OCI-LY1 (cell line): ENCODE data around the gene MRPS6.

Experiments used
- H2AFZ ChIP-seq: fragments of 200-600 bp; sonication (generic), shearing (Covaris generic); 2 replicates; pipeline ENCODE4 v1.6.0; 2014; ENCODE audit warnings: antibody characterized with exemption, mild to moderate bottlenecking, low read length
- H3F3A ChIP-seq: fragments of 200-600 bp; sonication (generic), shearing (Covaris generic); 2 replicates; pipeline ENCODE4 v1.6.0; 2014; ENCODE audit warnings: mild to moderate bottlenecking, antibody characterized with exemption, low read length, moderate library complexity; ENCODE audit not compliant: insufficient read depth
- H3K27ac ChIP-seq: fragments of 200-600 bp; sonication (generic); 2 replicates; pipeline ENCODE4 v1.5.1; 2014; ENCODE audit warnings: low read length, mixed run types, mild to moderate bottlenecking, low read depth; ENCODE audit not compliant: poor library complexity, severe bottlenecking
- H3K27me3 ChIP-seq: fragments of 200-600 bp; sonication (generic); 2 replicates; pipeline ENCODE4 v1.6.0; 2014; ENCODE audit warnings: antibody characterized with exemption, mild to moderate bottlenecking, low read length, moderate library complexity; ENCODE audit not compliant: insufficient read depth
- H3K36me3 ChIP-seq: fragments of 200-600 bp; sonication (generic); 2 replicates; pipeline ENCODE4 v1.6.1; 2014; ENCODE audit warnings: mild to moderate bottlenecking, antibody characterized with exemption, low read length, moderate library complexity, mixed read lengths; ENCODE audit not compliant: insufficient read depth
- H3K4me1 ChIP-seq: fragments of 200-600 bp; sonication (generic); 2 replicates; pipeline ENCODE4 v1.5.1; 2014; ENCODE audit warnings: mild to moderate bottlenecking, low read length, moderate library complexity; ENCODE audit not compliant: insufficient read depth, severe bottlenecking
- H3K4me2 ChIP-seq: fragments of 200-600 bp; sonication (generic), shearing (Covaris generic); 2 replicates; pipeline ENCODE4 v1.6.1; 2014; ENCODE audit warnings: low read length
- H3K4me3 ChIP-seq: fragments of 200-600 bp; sonication (generic); 2 replicates; pipeline ENCODE4 v1.5.1; 2014; ENCODE audit warnings: low read length, low read depth, mild to moderate bottlenecking, mixed read lengths; ENCODE audit not compliant: poor library complexity, severe bottlenecking
- H3K79me2 ChIP-seq: fragments of 200-600 bp; shearing (Covaris generic); 2 replicates; pipeline ENCODE4 v1.6.1; 2016; ENCODE audit warnings: mixed run types, low read length, mixed read lengths; ENCODE audit not compliant: insufficient read depth
- H3K9ac ChIP-seq: fragments of 200-600 bp; sonication (generic), shearing (Covaris generic); 2 replicates; pipeline ENCODE4 v1.6.1; 2014; ENCODE audit warnings: mild to moderate bottlenecking, low read length, mixed read lengths
- H3K9me2 ChIP-seq: fragments of 200-600 bp; sonication (generic), shearing (Covaris generic); 2 replicates; pipeline ENCODE4 v1.6.1; 2014; ENCODE audit warnings: low read depth, mild to moderate bottlenecking, low read length, mixed read lengths
- H3K9me3 ChIP-seq: fragments of 200-600 bp; shearing (Covaris generic); 2 replicates; pipeline ENCODE4 v1.6.1; 2014; ENCODE audit warnings: low read length, mixed read lengths
- H4K20me1 ChIP-seq: fragments of 200-600 bp; sonication (generic), shearing (Covaris generic); 2 replicates; pipeline ENCODE4 v1.6.0; 2016; ENCODE audit warnings: mild to moderate bottlenecking, low read length; ENCODE audit not compliant: insufficient read depth
- EZH2 ChIP-seq: fragments of 200-600 bp; sonication (generic), shearing (Covaris generic); IDR thresholded peaks from 2 replicates; pipeline ENCODE4 v1.8.0; 2017; ENCODE audit warnings: borderline replicate concordance, mixed run types, mild to moderate bottlenecking, antibody characterized with exemption, low read length, moderate library complexity, mixed read lengths
- TF ChIP-seq, protein P1 (sequence below): fragments of 200-600 bp; sonication (generic), shearing (Covaris generic); IDR thresholded peaks from 2 replicates; pipeline ENCODE4 v1.5.1; 2017; ENCODE audit warnings: mild to moderate bottlenecking, antibody characterized with exemption, low read length, moderate library complexity, mixed read lengths

MRPS6 gene

DNA sequence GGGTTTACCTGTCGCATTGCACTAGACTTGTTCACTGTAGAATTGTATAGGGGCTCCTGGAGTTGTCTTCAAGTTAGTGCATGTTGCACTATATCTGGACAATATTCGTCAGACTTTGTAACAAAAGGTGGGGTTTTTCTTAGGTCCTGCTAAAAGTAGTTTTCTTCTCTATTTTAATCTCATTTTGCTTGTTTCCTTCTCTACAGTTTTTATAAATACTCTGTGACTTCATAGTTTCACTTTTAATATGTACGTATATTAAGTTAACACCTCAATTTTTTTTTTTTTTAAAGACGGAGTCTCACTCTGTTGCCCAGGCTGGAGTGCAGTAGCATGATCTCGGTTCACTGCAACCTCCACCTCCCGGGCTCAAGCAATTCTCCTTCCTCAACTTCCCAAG lies 26.5 kb upstream of the MRPS6 start:
- Histone ChIP-seq H3K9me2 (no peaks in the 10 kb centered on the region), H2AFZ (no peak overlapping the region), H3K4me2 (0 out of 2 replicates have a peak overlapping the region, but pooled peaks have one; percentile 19), H3K79me2 (no peaks in the 10 kb centered on the region), H3K9me3 (no peaks in the 10 kb centered on the region), H3K4me1 (no peaks in the 10 kb centered on the region), H3F3A (no peaks in the 10 kb centered on the region), H3K36me3 (no peaks in the 10 kb centered on the region; the same call in 1 of the 2 replicates), H3K27me3 (peaks cover 6% of the 10 kb centered on the region; the same call in 1 of the 2 replicates), H3K4me3 (no peak overlapping the region), H3K9ac (no peak overlapping the region), H4K20me1 (no peaks in the 10 kb centered on the region), H3K27ac (no peak overlapping the region)
- TF ChIP-seq EZH2 = no peak
- TF ChIP-seq, protein P1, sequence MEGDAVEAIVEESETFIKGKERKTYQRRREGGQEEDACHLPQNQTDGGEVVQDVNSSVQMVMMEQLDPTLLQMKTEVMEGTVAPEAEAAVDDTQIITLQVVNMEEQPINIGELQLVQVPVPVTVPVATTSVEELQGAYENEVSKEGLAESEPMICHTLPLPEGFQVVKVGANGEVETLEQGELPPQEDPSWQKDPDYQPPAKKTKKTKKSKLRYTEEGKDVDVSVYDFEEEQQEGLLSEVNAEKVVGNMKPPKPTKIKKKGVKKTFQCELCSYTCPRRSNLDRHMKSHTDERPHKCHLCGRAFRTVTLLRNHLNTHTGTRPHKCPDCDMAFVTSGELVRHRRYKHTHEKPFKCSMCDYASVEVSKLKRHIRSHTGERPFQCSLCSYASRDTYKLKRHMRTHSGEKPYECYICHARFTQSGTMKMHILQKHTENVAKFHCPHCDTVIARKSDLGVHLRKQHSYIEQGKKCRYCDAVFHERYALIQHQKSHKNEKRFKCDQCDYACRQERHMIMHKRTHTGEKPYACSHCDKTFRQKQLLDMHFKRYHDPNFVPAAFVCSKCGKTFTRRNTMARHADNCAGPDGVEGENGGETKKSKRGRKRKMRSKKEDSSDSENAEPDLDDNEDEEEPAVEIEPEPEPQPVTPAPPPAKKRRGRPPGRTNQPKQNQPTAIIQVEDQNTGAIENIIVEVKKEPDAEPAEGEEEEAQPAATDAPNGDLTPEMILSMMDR = no peak

DNA sequence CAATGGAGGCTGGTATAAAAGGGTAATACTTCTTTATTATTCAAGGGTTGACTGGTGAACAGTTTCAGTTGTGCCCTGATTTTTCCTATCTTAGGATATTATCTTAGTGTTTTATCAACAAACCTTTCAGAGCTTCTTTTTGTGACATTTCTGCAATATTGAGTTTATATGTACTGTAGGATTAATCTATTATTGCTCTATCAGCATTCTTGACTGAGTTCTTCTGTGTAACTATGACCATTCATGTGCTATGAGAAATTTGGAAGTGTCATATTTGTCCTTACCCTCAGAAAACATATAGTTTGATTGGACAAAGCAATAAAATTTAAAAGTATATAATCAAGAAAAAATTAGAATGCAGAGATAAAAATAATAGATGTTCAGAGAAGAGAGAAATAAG lies 25.5 kb upstream of the MRPS6 start:
- Histone ChIP-seq H2AFZ (no peak overlapping the region), H3K4me1 (no peaks in the 10 kb centered on the region), H4K20me1 (no peaks in the 10 kb centered on the region), H3K79me2 (no peaks in the 10 kb centered on the region), H3F3A (no peaks in the 10 kb centered on the region), H3K4me2 (no peak overlapping the region), H3K9me3 (no peaks in the 10 kb centered on the region), H3K4me3 (no peak overlapping the region), H3K9ac (no peak overlapping the region), H3K36me3 (no peaks in the 10 kb centered on the region; the same call in 1 of the 2 replicates), H3K9me2 (no peaks in the 10 kb centered on the region), H3K27ac (no peak overlapping the region), H3K27me3 (peaks cover 3% of the 10 kb centered on the region; the same call in 1 of the 2 replicates)
- no peak for TF ChIP-seq EZH2
- TF ChIP-seq, protein P1 = no peak

DNA sequence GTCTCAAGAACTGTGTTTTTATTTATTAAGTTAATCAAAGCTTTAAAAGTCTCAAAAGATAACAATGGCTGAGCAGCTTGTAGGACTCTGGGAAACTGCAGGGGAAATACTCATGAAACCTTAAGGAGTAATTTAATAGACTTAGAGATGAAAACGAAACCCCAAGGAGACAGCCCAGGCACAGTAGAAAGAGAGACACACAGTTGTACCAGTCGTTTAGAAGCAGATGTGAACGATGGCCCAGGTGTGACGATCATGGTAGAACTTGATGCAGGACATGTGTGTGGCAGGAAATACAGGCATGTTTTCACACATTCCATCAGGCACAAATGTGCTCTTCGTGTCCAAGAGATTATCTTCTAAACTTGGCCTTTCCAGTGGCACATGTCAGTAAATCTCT lies 21.2 kb upstream of the MRPS6 start:
- no peak overlapping the region for H3K27ac ChIP-seq
- no peaks in the 10 kb centered on the region for H3K9me2 ChIP-seq
- no peak overlapping the region for H3K9ac ChIP-seq
- no peaks in the 10 kb centered on the region for H3K27me3 ChIP-seq
- H2AFZ ChIP-seq = no peak overlapping the region
- H3F3A ChIP-seq = no peaks in the 10 kb centered on the region
- H3K9me3 ChIP-seq = no peaks in the 10 kb centered on the region
- no peak for TF ChIP-seq EZH2
- TF ChIP-seq, protein P1 = no peak
- no peaks in the 10 kb centered on the region for H4K20me1 ChIP-seq
- H3K79me2 ChIP-seq = no peaks in the 10 kb centered on the region
- H3K4me3 ChIP-seq = no peak overlapping the region
- H3K36me3 ChIP-seq = no peaks in the 10 kb centered on the region; the same call in 1 of the 2 replicates
- H3K4me1 ChIP-seq = no peaks in the 10 kb centered on the region
- H3K4me2 ChIP-seq = no peak overlapping the region
